ENCODE results near the gene RPL14. TPM values are rescaled to one million over a fixed set of nuclear protein-coding genes. Genes with fewer than 3 reads are reported as not detected.
"Not testable (repeated sequence)": the region's sequence is repeated elsewhere in the genome, so short reads cannot be mapped to it uniquely, and the experiment has no call there.

Gene RPL14
- total and polyA plus RNA-seq, 4 donors: 82.6 to 383 (median 185) TPM

DNA sequence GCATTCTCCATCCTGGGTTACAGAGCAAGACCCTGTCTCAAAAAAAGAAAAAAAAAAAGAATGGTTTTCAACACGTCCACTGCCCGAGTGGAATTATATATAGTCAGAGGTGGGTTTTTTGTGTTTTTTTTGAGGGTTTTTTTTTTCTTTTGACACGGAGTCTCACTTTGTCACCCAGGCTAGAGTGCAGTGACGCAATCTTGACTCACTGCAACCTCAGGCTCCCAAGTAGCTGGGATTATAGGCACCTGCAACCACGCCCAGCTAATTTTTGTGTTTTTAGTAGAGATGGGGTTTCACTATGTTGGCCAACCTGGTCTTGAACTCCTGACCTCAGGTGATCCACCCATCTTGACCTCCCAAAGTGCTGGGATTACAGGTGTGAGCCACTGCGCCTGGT lies 3.3 kb downstream of the RPL14 start:
- 90% methylated on average over 6 of the region's 6 CpGs for WGBS

DNA sequence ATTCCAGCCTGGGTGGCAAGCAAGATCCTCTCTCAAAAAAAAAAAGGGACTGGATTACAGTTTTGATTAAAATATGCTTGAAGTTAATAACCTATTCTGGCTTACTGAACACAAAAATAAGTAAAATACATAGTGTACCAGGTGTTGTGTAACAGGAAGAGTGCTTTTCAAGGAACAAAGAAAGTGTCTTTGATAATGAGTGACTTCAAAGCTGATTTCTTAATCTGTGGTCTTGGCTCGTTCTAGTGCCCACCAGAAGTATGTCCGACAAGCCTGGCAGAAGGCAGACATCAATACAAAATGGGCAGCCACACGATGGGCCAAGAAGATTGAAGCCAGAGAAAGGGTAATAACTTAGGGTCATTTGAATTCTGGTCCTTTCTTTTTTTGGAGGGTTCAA lies 4.0 kb downstream of the RPL14 start:
- no peak for TF ChIP-seq NR2F2 (IDR thresholded peaks at IDR 0.05)
- TF ChIP-seq FOXA1 (IDR thresholded peaks at IDR 0.05): no peak
- TF ChIP-seq RXRA (IDR thresholded peaks at IDR 0.05): no peak
- no peak for TF ChIP-seq TAF1 (conservative IDR thresholded peaks at IDR 0.05)
- no peak for TF ChIP-seq JUND (IDR thresholded peaks at IDR 0.05)
- H3K36me3 ChIP-seq (ENCODE audit: control insufficient read depth in 4 of 4, insufficient read depth in 3 of 4, low read depth in 1 of 4, low read length in 3 of 4): peaks cover 8 to 64% (median 48%) of the 10 kb centered on the region in 4 donors
- H3K4me1 ChIP-seq (ENCODE audit: control insufficient read depth in 4 of 4, insufficient read depth in 4 of 4, low read length in 3 of 4): peaks cover 0 to 17% (median 9%) of the 10 kb centered on the region in 4 donors
- WGBS: 81% methylated on average over 3 of the region's 3 CpGs
- no peaks in the 10 kb centered on the region for H3K9me3 ChIP-seq (ENCODE audit: control insufficient read depth in 4 of 4, low read length in 3 of 4)
- DNase-seq (ENCODE audit: low spot score): no peak
- no peaks in the 10 kb centered on the region for H3K27me3 ChIP-seq (ENCODE audit: control insufficient read depth in 4 of 4, insufficient read depth in 4 of 4, low read length in 3 of 4)
- no peak overlapping the region for H3K9ac ChIP-seq (ENCODE audit: low read depth in 1 of 2, low read length in 2 of 2)
- no peak overlapping the region for H3K4me3 ChIP-seq (ENCODE audit: low read depth in 1 of 3, low read length in 3 of 3)
- H3K27ac ChIP-seq (ENCODE audit: low read depth in 1 of 2, low read length in 2 of 2): no peak overlapping the region

More for the DNA sequence above, 3.3 kb downstream of the RPL14 start:
- H3K27ac ChIP-seq (ENCODE audit: low read depth in 1 of 2, low read length in 2 of 2); H3K9me3 ChIP-seq (ENCODE audit: control insufficient read depth in 4 of 4, low read length in 3 of 4); H3K27me3 ChIP-seq (ENCODE audit: control insufficient read depth in 4 of 4, insufficient read depth in 4 of 4, low read length in 3 of 4); H3K4me3 ChIP-seq (ENCODE audit: low read depth in 1 of 3, low read length in 3 of 3); DNase-seq (ENCODE audit: low spot score); H3K9ac ChIP-seq (ENCODE audit: low read depth in 1 of 2, low read length in 2 of 2): not testable (repeated sequence)
- H3K36me3 ChIP-seq (ENCODE audit: control insufficient read depth in 4 of 4, insufficient read depth in 3 of 4, low read depth in 1 of 4, low read length in 3 of 4): peaks cover 8 to 63% (median 48%) of the 10 kb centered on the region in 4 donors
- H3K4me1 ChIP-seq (ENCODE audit: control insufficient read depth in 4 of 4, insufficient read depth in 4 of 4, low read length in 3 of 4): peaks cover 0 to 18% (median 9%) of the 10 kb centered on the region in 4 donors

DNA sequence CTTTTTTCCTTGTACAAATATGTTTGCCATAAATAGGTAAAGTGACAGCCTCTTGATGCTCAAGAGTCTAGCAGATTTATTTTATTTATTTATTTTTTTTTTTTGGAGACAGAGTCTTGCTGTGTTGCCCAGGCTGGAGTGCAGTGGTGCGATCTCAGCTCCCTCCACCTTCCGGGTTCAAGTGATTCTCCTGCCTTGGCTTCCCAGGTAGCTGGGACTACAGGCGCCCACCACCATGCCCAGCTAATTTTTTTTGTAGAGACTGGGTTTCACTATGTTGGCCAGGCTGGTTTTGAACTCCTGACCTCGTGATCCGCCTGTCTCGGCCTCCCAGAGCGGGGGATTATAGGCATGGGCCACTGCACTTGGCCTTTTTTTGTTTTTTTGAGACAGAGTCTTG lies 5.7 kb downstream of the RPL14 start:
- not testable (repeated sequence) for H3K4me1 ChIP-seq (ENCODE audit: control insufficient read depth in 4 of 4, insufficient read depth in 4 of 4, low read length in 3 of 4); H3K27ac ChIP-seq (ENCODE audit: low read depth in 1 of 2, low read length in 2 of 2); H3K27me3 ChIP-seq (ENCODE audit: control insufficient read depth in 4 of 4, insufficient read depth in 4 of 4, low read length in 3 of 4); H3K9me3 ChIP-seq (ENCODE audit: control insufficient read depth in 4 of 4, low read length in 3 of 4); H3K9ac ChIP-seq (ENCODE audit: low read depth in 1 of 2, low read length in 2 of 2); H3K4me3 ChIP-seq (ENCODE audit: low read depth in 1 of 3, low read length in 3 of 3); DNase-seq (ENCODE audit: low spot score)
- peaks cover 8 to 64% (median 50%) of the 10 kb centered on the region in 4 donors for H3K36me3 ChIP-seq (ENCODE audit: control insufficient read depth in 4 of 4, insufficient read depth in 3 of 4, low read depth in 1 of 4, low read length in 3 of 4)
- 91% methylated on average over 7 of the region's 7 CpGs for WGBS

DNA sequence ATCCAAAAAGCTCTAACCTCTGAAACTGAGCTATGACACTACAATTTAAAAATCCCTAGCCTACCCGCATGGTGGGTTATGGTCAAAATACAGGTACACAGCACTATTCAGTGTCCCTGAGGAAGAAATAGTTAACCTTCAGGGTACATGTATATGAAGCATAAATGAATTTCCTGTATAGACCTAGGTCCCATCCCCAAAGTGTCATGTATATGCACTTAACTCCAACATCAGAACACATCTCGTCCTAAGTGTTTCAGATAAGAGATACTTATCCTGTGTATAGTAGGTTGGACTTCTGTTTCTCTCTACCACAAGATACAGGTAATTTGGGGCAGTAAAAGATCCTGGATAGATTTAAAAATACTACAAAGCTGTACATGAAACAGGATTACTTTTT lies 6.4 kb downstream of the RPL14 start:
- H3K36me3 ChIP-seq (ENCODE audit: control insufficient read depth in 4 of 4, insufficient read depth in 3 of 4, low read depth in 1 of 4, low read length in 3 of 4): peaks cover 8 to 63% (median 48%) of the 10 kb centered on the region in 4 donors
- no peak overlapping the region for H3K9ac ChIP-seq (ENCODE audit: low read depth in 1 of 2, low read length in 2 of 2)
- no peaks in the 10 kb centered on the region for H3K27me3 ChIP-seq (ENCODE audit: control insufficient read depth in 4 of 4, insufficient read depth in 4 of 4, low read length in 3 of 4)
- no peak for DNase-seq (ENCODE audit: low spot score)
- peaks cover 0 to 4% (median 2%) of the 10 kb centered on the region in 4 donors for H3K4me1 ChIP-seq (ENCODE audit: control insufficient read depth in 4 of 4, insufficient read depth in 4 of 4, low read length in 3 of 4)
- TF ChIP-seq, protein P1, sequence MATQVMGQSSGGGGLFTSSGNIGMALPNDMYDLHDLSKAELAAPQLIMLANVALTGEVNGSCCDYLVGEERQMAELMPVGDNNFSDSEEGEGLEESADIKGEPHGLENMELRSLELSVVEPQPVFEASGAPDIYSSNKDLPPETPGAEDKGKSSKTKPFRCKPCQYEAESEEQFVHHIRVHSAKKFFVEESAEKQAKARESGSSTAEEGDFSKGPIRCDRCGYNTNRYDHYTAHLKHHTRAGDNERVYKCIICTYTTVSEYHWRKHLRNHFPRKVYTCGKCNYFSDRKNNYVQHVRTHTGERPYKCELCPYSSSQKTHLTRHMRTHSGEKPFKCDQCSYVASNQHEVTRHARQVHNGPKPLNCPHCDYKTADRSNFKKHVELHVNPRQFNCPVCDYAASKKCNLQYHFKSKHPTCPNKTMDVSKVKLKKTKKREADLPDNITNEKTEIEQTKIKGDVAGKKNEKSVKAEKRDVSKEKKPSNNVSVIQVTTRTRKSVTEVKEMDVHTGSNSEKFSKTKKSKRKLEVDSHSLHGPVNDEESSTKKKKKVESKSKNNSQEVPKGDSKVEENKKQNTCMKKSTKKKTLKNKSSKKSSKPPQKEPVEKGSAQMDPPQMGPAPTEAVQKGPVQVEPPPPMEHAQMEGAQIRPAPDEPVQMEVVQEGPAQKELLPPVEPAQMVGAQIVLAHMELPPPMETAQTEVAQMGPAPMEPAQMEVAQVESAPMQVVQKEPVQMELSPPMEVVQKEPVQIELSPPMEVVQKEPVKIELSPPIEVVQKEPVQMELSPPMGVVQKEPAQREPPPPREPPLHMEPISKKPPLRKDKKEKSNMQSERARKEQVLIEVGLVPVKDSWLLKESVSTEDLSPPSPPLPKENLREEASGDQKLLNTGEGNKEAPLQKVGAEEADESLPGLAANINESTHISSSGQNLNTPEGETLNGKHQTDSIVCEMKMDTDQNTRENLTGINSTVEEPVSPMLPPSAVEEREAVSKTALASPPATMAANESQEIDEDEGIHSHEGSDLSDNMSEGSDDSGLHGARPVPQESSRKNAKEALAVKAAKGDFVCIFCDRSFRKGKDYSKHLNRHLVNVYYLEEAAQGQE (IDR thresholded peaks at IDR 0.05): no peak
- no peak overlapping the region for H3K4me3 ChIP-seq (ENCODE audit: low read depth in 1 of 3, low read length in 3 of 3)
- H3K27ac ChIP-seq (ENCODE audit: low read depth in 1 of 2, low read length in 2 of 2): no peak overlapping the region
- 97% methylated on average over 2 of the region's 2 CpGs for WGBS
- no peaks in the 10 kb centered on the region for H3K9me3 ChIP-seq (ENCODE audit: control insufficient read depth in 4 of 4, low read length in 3 of 4)
